ENCODE data around the gene FLT3LG. TPM values are rescaled to one million over a fixed set of nuclear protein-coding genes. Genes with fewer than 3 reads are reported as not detected.
"Not testable (repeated sequence)": the region's sequence is repeated elsewhere in the genome, so short reads cannot be mapped to it uniquely, and the experiment has no call there.

The FLT3LG gene
- total RNA-seq, 1 donor from 2014 or later: 1.4 TPM

GRCh38 chr19:49453757-49454240 is 20.2 kb upstream of the FLT3LG start:
- peak overlapping the region; percentile 100 for H3K27ac Mint-ChIP-seq (ENCODE audit: unreplicated experiment)
- H3K4me3 Mint-ChIP-seq (ENCODE audit: unreplicated experiment): peak overlapping the region; percentile 99
- peaks cover 30% of the 10 kb centered on the region for H3K27me3 Mint-ChIP-seq (ENCODE audit: unreplicated experiment)
- no peak for TF ChIP-seq CTCF (IDR thresholded peaks at IDR 0.05; ENCODE audit: unreplicated experiment)
- DNase-seq (ENCODE audit: low spot score): no peak
- peaks cover 22% of the 10 kb centered on the region for H3K36me3 Mint-ChIP-seq (ENCODE audit: low read depth, unreplicated experiment)
- no peaks in the 10 kb centered on the region for H3K9me3 Mint-ChIP-seq (ENCODE audit: unreplicated experiment)
- H3K4me1 Mint-ChIP-seq (ENCODE audit: unreplicated experiment): peaks cover 28% of the 10 kb centered on the region

GRCh38 chr19:49455773-49456172 is 18.2 kb upstream of the FLT3LG start:
- H3K27ac Mint-ChIP-seq (ENCODE audit: unreplicated experiment): peak overlapping the region; percentile 38
- no peak for TF ChIP-seq CTCF (IDR thresholded peaks at IDR 0.05; ENCODE audit: unreplicated experiment)
- H3K9me3 Mint-ChIP-seq (ENCODE audit: unreplicated experiment): no peaks in the 10 kb centered on the region
- H3K27me3 Mint-ChIP-seq (ENCODE audit: unreplicated experiment): peaks cover 25% of the 10 kb centered on the region
- no peak overlapping the region for H3K4me3 Mint-ChIP-seq (ENCODE audit: unreplicated experiment)
- H3K4me1 Mint-ChIP-seq (ENCODE audit: unreplicated experiment): peaks cover 22% of the 10 kb centered on the region
- peaks cover 13% of the 10 kb centered on the region for H3K36me3 Mint-ChIP-seq (ENCODE audit: low read depth, unreplicated experiment)
- DNase-seq (ENCODE audit: low spot score): no peak

GRCh38 chr19:49456326-49456725 is 17.7 kb upstream of the FLT3LG start:
- Mint-ChIP-seq H3K9me3 (ENCODE audit: unreplicated experiment) (no peaks in the 10 kb centered on the region), H3K36me3 (ENCODE audit: low read depth, unreplicated experiment) (peaks cover 13% of the 10 kb centered on the region), H3K27me3 (ENCODE audit: unreplicated experiment) (peaks cover 24% of the 10 kb centered on the region), H3K27ac (ENCODE audit: unreplicated experiment) (peak overlapping the region; percentile 38), H3K4me3 (ENCODE audit: unreplicated experiment) (no peak overlapping the region), H3K4me1 (ENCODE audit: unreplicated experiment) (peaks cover 20% of the 10 kb centered on the region)
- no peak for TF ChIP-seq CTCF (IDR thresholded peaks at IDR 0.05; ENCODE audit: unreplicated experiment)
- no peak for DNase-seq (ENCODE audit: low spot score)

- Mint-ChIP-seq H3K4me3 (ENCODE audit: unreplicated experiment) (no peak overlapping the region), H3K4me1 (ENCODE audit: unreplicated experiment) (peaks cover 8% of the 10 kb centered on the region), H3K9me3 (ENCODE audit: unreplicated experiment) (no peaks in the 10 kb centered on the region), H3K36me3 (ENCODE audit: low read depth, unreplicated experiment) (peaks cover 6% of the 10 kb centered on the region), H3K27ac (ENCODE audit: unreplicated experiment) (no peak overlapping the region), H3K27me3 (ENCODE audit: unreplicated experiment) (peaks cover 18% of the 10 kb centered on the region)
- TF ChIP-seq CTCF (IDR thresholded peaks at IDR 0.05; ENCODE audit: unreplicated experiment): no peak
- no peak for DNase-seq (ENCODE audit: low spot score)
Observed at GRCh38 chr19:49458567-49458903, 15.5 kb upstream of the FLT3LG start.

- Mint-ChIP-seq H3K36me3 (ENCODE audit: low read depth, unreplicated experiment) (peaks cover 7% of the 10 kb centered on the region), H3K4me1 (ENCODE audit: unreplicated experiment) (peaks cover under 1% of the 10 kb centered on the region), H3K27me3 (ENCODE audit: unreplicated experiment) (peaks cover 12% of the 10 kb centered on the region), H3K27ac (ENCODE audit: unreplicated experiment) (no peak overlapping the region), H3K4me3 (ENCODE audit: unreplicated experiment) (no peak overlapping the region), H3K9me3 (ENCODE audit: unreplicated experiment) (no peaks in the 10 kb centered on the region)
- DNase-seq (ENCODE audit: low spot score): no peak
- TF ChIP-seq CTCF (IDR thresholded peaks at IDR 0.05; ENCODE audit: unreplicated experiment): no peak
Observed at GRCh38 chr19:49459388-49459787, 14.6 kb upstream of the FLT3LG start.

- not testable (repeated sequence) for H3K4me1 Mint-ChIP-seq (ENCODE audit: unreplicated experiment); H3K27me3 Mint-ChIP-seq (ENCODE audit: unreplicated experiment); H3K27ac Mint-ChIP-seq (ENCODE audit: unreplicated experiment); H3K9me3 Mint-ChIP-seq (ENCODE audit: unreplicated experiment); H3K36me3 Mint-ChIP-seq (ENCODE audit: low read depth, unreplicated experiment); H3K4me3 Mint-ChIP-seq (ENCODE audit: unreplicated experiment); DNase-seq (ENCODE audit: low spot score)
Observed at GRCh38 chr19:49461130-49461529, 12.9 kb upstream of the FLT3LG start.

All from endothelial cell (in vitro differentiated cells).